Trophoblast cell (in vitro differentiated cells and primary cell): ENCODE results near the gene ROBO1.

ENCODE experiments used
- DNase-seq, 2 donors: peaks; one replicate each; pipeline ENCODE4 v3.0.0-alpha.2; 2016
- H2AFZ ChIP-seq: 2 replicates; pipeline ENCODE4 v1.6.1; 2013; ENCODE audit warnings: low read length, moderate library complexity, mild to moderate bottlenecking; ENCODE audit not compliant: insufficient read depth, poor library complexity
- H2AK5ac ChIP-seq: 2 replicates; pipeline ENCODE4 v1.6.1; 2013; ENCODE audit warnings: mild to moderate bottlenecking, low read length
- H2BK120ac ChIP-seq: 2 replicates; pipeline ENCODE4 v1.6.1; 2013; ENCODE audit warnings: low read length, mild to moderate bottlenecking, moderate library complexity; ENCODE audit not compliant: insufficient read depth, poor library complexity
- H2BK12ac ChIP-seq: 2 replicates; pipeline ENCODE4 v1.6.1; 2013; ENCODE audit warnings: mild to moderate bottlenecking, low read length, moderate library complexity
- H2BK5ac ChIP-seq: 2 replicates; pipeline ENCODE4 v1.6.1; 2013; ENCODE audit warnings: low read length, low read depth, moderate library complexity, mild to moderate bottlenecking; ENCODE audit not compliant: poor library complexity
- H3K14ac ChIP-seq: 2 replicates; pipeline ENCODE4 v1.6.1; 2013; ENCODE audit warnings: mild to moderate bottlenecking, low read length
- H3K18ac ChIP-seq: 2 replicates; pipeline ENCODE4 v1.6.1; 2013; ENCODE audit warnings: mild to moderate bottlenecking, low read length
- H3K23ac ChIP-seq: 2 replicates; pipeline ENCODE4 v1.6.1; 2013; ENCODE audit warnings: low read length
- H3K27ac ChIP-seq: 2 replicates; pipeline ENCODE4 v1.5.1; 2013; ENCODE audit warnings: low read depth, mild to moderate bottlenecking, inconsistent platforms, low read length, moderate library complexity
- H3K27me3 ChIP-seq: 2 replicates; pipeline ENCODE4 v1.6.1; 2013; ENCODE audit warnings: inconsistent platforms, mild to moderate bottlenecking, low read length, moderate library complexity; ENCODE audit not compliant: insufficient read depth
- H3K36me3 ChIP-seq, 2 experiments: 1 replicate in 1 of 2; 2 replicates in 1 of 2; pipeline ENCODE4 v1.6.1; 2013; ENCODE audit warnings: low read length in 2 of 2, mild to moderate bottlenecking in 2 of 2, moderate library complexity in 1 of 2; ENCODE audit not compliant: insufficient read depth in 2 of 2, control insufficient read depth in 1 of 2
- H3K4ac ChIP-seq: 2 replicates; pipeline ENCODE4 v1.6.1; 2013; ENCODE audit warnings: low read depth, mild to moderate bottlenecking, low read length, moderate library complexity
- H3K4me1 ChIP-seq, 2 experiments: 1 replicate in 1 of 2; 2 replicates in 1 of 2; pipeline ENCODE4 v1.6.1; 2013; ENCODE audit warnings: low read length in 2 of 2, mild to moderate bottlenecking in 2 of 2, moderate library complexity in 1 of 2; ENCODE audit not compliant: insufficient read depth in 2 of 2, control insufficient read depth in 1 of 2
- H3K4me2 ChIP-seq: 2 replicates; pipeline ENCODE4 v1.6.1; 2013; ENCODE audit warnings: inconsistent platforms, mild to moderate bottlenecking, low read length, moderate library complexity
- H3K4me3 ChIP-seq: 2 replicates; pipeline ENCODE4 v1.5.1; 2013; ENCODE audit warnings: mild to moderate bottlenecking, low read depth, low read length, inconsistent platforms
- H3K79me1 ChIP-seq: one replicate; pipeline ENCODE4 v1.6.1; 2013; ENCODE audit warnings: low read length
- H3K79me2 ChIP-seq: 2 replicates; pipeline ENCODE4 v1.6.1; 2013; ENCODE audit warnings: low read length, mild to moderate bottlenecking; ENCODE audit not compliant: control insufficient read depth, insufficient read depth, poor library complexity
- H3K9ac ChIP-seq: 2 replicates; pipeline ENCODE4 v1.6.1; 2013; ENCODE audit warnings: mild to moderate bottlenecking, low read length
- H3K9me3 ChIP-seq: 2 replicates; pipeline ENCODE4 v1.6.1; 2013; ENCODE audit warnings: low read depth, mild to moderate bottlenecking, control low read depth, inconsistent platforms, low read length; ENCODE audit not compliant: insufficient read depth
- H4K12ac ChIP-seq: 2 replicates; pipeline ENCODE4 v1.6.1; 2013; ENCODE audit warnings: low read depth, mild to moderate bottlenecking, low read length, moderate library complexity
- H4K8ac ChIP-seq: 2 replicates; pipeline ENCODE4 v1.6.1; 2013; ENCODE audit warnings: low read depth, mild to moderate bottlenecking, low read length, moderate library complexity
- H4K91ac ChIP-seq: one replicate; pipeline ENCODE4 v1.6.1; 2013; ENCODE audit warnings: low read depth, mild to moderate bottlenecking, low read length, moderate library complexity
- WGBS: extraction: QIAGEN DNeasy Blood & Tissue Kit; methylation state at CpG from one replicate; pipeline ENCODE4 v1.1.7; 2013; ENCODE audit warnings: missing lambda C conversion rate; ENCODE audit not compliant: insufficient read length, insufficient coverage; ENCODE audit errors: extremely low coverage; 5-methylcytosine and 5-hydroxymethylcytosine counted together

Gene ROBO1

DNA sequence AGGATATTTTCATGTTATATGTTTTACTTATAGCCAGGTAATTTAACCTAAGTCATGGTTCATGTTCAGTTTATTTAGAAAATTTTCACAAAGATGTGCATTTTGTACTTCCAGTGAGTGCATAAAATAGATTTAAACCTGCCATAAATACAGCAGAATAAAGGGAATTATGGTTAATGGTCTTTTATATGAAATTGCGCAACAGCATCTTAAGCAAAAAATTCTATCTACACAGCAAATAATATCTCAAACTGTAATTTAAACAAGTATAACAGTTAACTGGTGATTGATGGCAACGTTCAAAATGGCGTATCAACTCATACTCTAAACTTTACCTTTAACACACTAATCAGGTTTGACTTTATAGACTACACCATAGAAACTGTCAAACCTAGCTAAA, 97.6 kb downstream of the ROBO1 start:
- Histone ChIP-seq H3K23ac (no peak overlapping the region), H2BK120ac (no peak overlapping the region), H4K91ac (no peak overlapping the region), H3K14ac (no peak overlapping the region), H2AK5ac (no peak overlapping the region), H3K9me3 (no peaks in the 10 kb centered on the region), H3K9ac (no peak overlapping the region), H3K18ac (no peak overlapping the region), H3K79me2 (no peaks in the 10 kb centered on the region), H3K36me3 (no peaks in the 10 kb centered on the region), H3K4ac (no peak overlapping the region), H2BK12ac (no peak overlapping the region), H2AFZ (no peak overlapping the region), H3K27ac (no peak overlapping the region), H3K4me2 (no peak overlapping the region), H4K12ac (no peak overlapping the region), H2BK5ac (no peak overlapping the region), H3K4me3 (no peak overlapping the region), H3K4me1 (no peaks in the 10 kb centered on the region), H4K8ac (no peak overlapping the region), H3K27me3 (no peaks in the 10 kb centered on the region), H3K79me1 (no peaks in the 10 kb centered on the region)
- no CpG with 5 or more reads among the region's 3 CpGs for WGBS
- no peak for DNase-seq

- no peak overlapping the region for H3K23ac ChIP-seq
- H3K27me3 ChIP-seq, result no peaks in the 10 kb centered on the region
- H3K14ac ChIP-seq, result no peak overlapping the region
- no peak for DNase-seq
- H4K8ac ChIP-seq, result no peak overlapping the region
- no peak overlapping the region for H3K9ac ChIP-seq
- no peak overlapping the region for H3K4me3 ChIP-seq
- no peaks in the 10 kb centered on the region for H3K79me1 ChIP-seq
- no peak overlapping the region for H2BK5ac ChIP-seq
- H3K27ac ChIP-seq, result no peak overlapping the region
- no peaks in the 10 kb centered on the region for H3K9me3 ChIP-seq
- H3K4me1 ChIP-seq, result no peaks in the 10 kb centered on the region
- H3K4ac ChIP-seq, result no peak overlapping the region
- H3K4me2 ChIP-seq, result no peak overlapping the region
- H4K91ac ChIP-seq, result no peak overlapping the region
- H2AK5ac ChIP-seq, result no peak overlapping the region
- no peak overlapping the region for H2AFZ ChIP-seq
- no peaks in the 10 kb centered on the region for H3K79me2 ChIP-seq
- H3K36me3 ChIP-seq, result no peaks in the 10 kb centered on the region
- no CpG with 5 or more reads among the region's 7 CpGs for WGBS
- H2BK120ac ChIP-seq, result no peak overlapping the region
- no peak overlapping the region for H3K18ac ChIP-seq
- no peak overlapping the region for H4K12ac ChIP-seq
- no peak overlapping the region for H2BK12ac ChIP-seq
Measured at GRCh38 chr3:79664455-79664854, 103.3 kb downstream of the ROBO1 start.

GRCh38 chr3:79661896-79662295, 105.9 kb downstream of the ROBO1 start:
- Histone ChIP-seq H3K27ac (no peak overlapping the region), H4K91ac (no peak overlapping the region), H3K9me3 (no peaks in the 10 kb centered on the region), H3K4me2 (no peak overlapping the region), H2AK5ac (no peak overlapping the region), H3K4me3 (no peak overlapping the region), H3K23ac (no peak overlapping the region), H3K18ac (no peak overlapping the region), H3K36me3 (no peaks in the 10 kb centered on the region), H3K79me2 (no peaks in the 10 kb centered on the region), H3K4me1 (no peaks in the 10 kb centered on the region), H2AFZ (no peak overlapping the region), H2BK120ac (no peak overlapping the region), H3K9ac (no peak overlapping the region), H3K14ac (no peak overlapping the region), H3K79me1 (no peaks in the 10 kb centered on the region), H4K8ac (no peak overlapping the region), H3K27me3 (no peaks in the 10 kb centered on the region), H2BK5ac (no peak overlapping the region), H4K12ac (no peak overlapping the region), H2BK12ac (no peak overlapping the region), H3K4ac (no peak overlapping the region)
- WGBS, result no CpG with 5 or more reads among the region's 3 CpGs
- no peak for DNase-seq

GRCh38 chr3:79657076-79657475, 110.7 kb downstream of the ROBO1 start:
- Histone ChIP-seq H2AK5ac (no peak overlapping the region), H3K14ac (no peak overlapping the region), H3K79me2 (no peaks in the 10 kb centered on the region), H3K79me1 (no peaks in the 10 kb centered on the region), H2BK5ac (no peak overlapping the region), H4K8ac (no peak overlapping the region), H3K23ac (no peak overlapping the region), H2BK120ac (no peak overlapping the region), H4K91ac (no peak overlapping the region), H4K12ac (no peak overlapping the region), H3K9me3 (no peaks in the 10 kb centered on the region), H3K27ac (no peak overlapping the region), H3K4me1 (no peaks in the 10 kb centered on the region), H2AFZ (no peak overlapping the region), H3K4me3 (no peak overlapping the region), H3K9ac (no peak overlapping the region), H3K4me2 (no peak overlapping the region), H3K18ac (no peak overlapping the region), H3K27me3 (no peaks in the 10 kb centered on the region), H3K4ac (no peak overlapping the region), H2BK12ac (no peak overlapping the region), H3K36me3 (no peaks in the 10 kb centered on the region)
- DNase-seq, result no peak

GRCh38 chr3:79654019-79654418, 113.8 kb downstream of the ROBO1 start:
- WGBS, result no CpG with 5 or more reads among the region's 3 CpGs
- no peak overlapping the region for H2BK5ac ChIP-seq

More at GRCh38 chr3:79654019-79654418, 113.8 kb downstream of the ROBO1 start:
- DNase-seq, result no peak
- H3K27me3 ChIP-seq, result no peaks in the 10 kb centered on the region
- H4K8ac ChIP-seq, result no peak overlapping the region
- H2BK120ac ChIP-seq, result no peak overlapping the region
- H3K36me3 ChIP-seq, result no peaks in the 10 kb centered on the region
- H3K4ac ChIP-seq, result no peak overlapping the region
- no peak overlapping the region for H3K9ac ChIP-seq
- no peak overlapping the region for H3K4me2 ChIP-seq
- no peak overlapping the region for H3K14ac ChIP-seq
- H3K23ac ChIP-seq, result no peak overlapping the region
- no peaks in the 10 kb centered on the region for H3K9me3 ChIP-seq
- no peak overlapping the region for H2AFZ ChIP-seq
- no peak overlapping the region for H2AK5ac ChIP-seq
- H3K4me3 ChIP-seq, result no peak overlapping the region
- H3K79me2 ChIP-seq, result no peaks in the 10 kb centered on the region
- no peak overlapping the region for H2BK12ac ChIP-seq
- H4K91ac ChIP-seq, result no peak overlapping the region
- H3K18ac ChIP-seq, result no peak overlapping the region
- H3K79me1 ChIP-seq, result no peaks in the 10 kb centered on the region
- H3K4me1 ChIP-seq, result no peaks in the 10 kb centered on the region
- H4K12ac ChIP-seq, result no peak overlapping the region
- H3K27ac ChIP-seq, result no peak overlapping the region
